ENCODE data around the gene NPAS2. TPM values are rescaled to one million over a fixed set of nuclear protein-coding genes. Genes with fewer than 3 reads are reported as not detected.

NPAS2 gene
- total RNA-seq, 1 experiment from 2014 or later, result 12.3 TPM

- Mint-ChIP-seq H3K36me3 (ENCODE audit: insufficient read depth, unreplicated experiment) (no peaks in the 10 kb centered on the region), H3K27ac (ENCODE audit: low read depth, unreplicated experiment) (no peak overlapping the region), H3K4me3 (ENCODE audit: unreplicated experiment) (no peak overlapping the region), H3K9me3 (ENCODE audit: unreplicated experiment) (no peaks in the 10 kb centered on the region), H3K27me3 (ENCODE audit: insufficient read depth, unreplicated experiment) (no peaks in the 10 kb centered on the region), H3K4me1 (ENCODE audit: insufficient read depth, unreplicated experiment) (peaks cover 39% of the 10 kb centered on the region)
- no peak for DNase-seq (ENCODE audit: unreplicated experiment)
- CTCF ChIA-PET, result no interaction called here
- POLR2A ChIA-PET, result interaction anchor here (1.0 to 1.1 kb wide), 2 partner anchors 27 to 34 kb away, joined by 3 to 4 read pairs; no protein-coding TSS in a partner anchor
- no TSS peak for BruUV-seq (replicated peaks)
- intact Hi-C loops (cut with micrococcal nuclease), result loop anchor here (10.0 kb wide), 1 partner anchor 1270 kb away; no protein-coding TSS in a partner anchor
- no peak for TF ChIP-seq CTCF (IDR thresholded peaks at IDR 0.05; ENCODE audit: unreplicated experiment)
Measured at GRCh38 chr2:100784681-100785080, 35.3 kb upstream of the NPAS2 start.

GRCh38 chr2:100785626-100786296 is 34.2 kb upstream of the NPAS2 start:
- H3K36me3 Mint-ChIP-seq (ENCODE audit: insufficient read depth, unreplicated experiment), result peaks cover 3% of the 10 kb centered on the region
- ChIA-PET CTCF (no interaction called here), POLR2A (interaction anchor here (0.6 to 2.7 kb wide), 10 partner anchors 15 to 217 kb away, joined by 3 to 11 read pairs (median 4); no protein-coding TSS in a partner anchor)
- peak overlapping the region; percentile 21 for H3K27ac Mint-ChIP-seq (ENCODE audit: low read depth, unreplicated experiment)
- TF ChIP-seq CTCF (IDR thresholded peaks at IDR 0.05; ENCODE audit: unreplicated experiment), result no peak
- peak; percentile 57 for DNase-seq (ENCODE audit: unreplicated experiment)
- BruUV-seq (replicated peaks), result no TSS peak
- H3K4me3 Mint-ChIP-seq (ENCODE audit: unreplicated experiment), result peak overlapping the region; percentile 56
- intact Hi-C loops (cut with micrococcal nuclease), result loop anchor here (1.0 to 10.0 kb wide), 3 partner anchors 33 to 1271 kb away; no protein-coding TSS in a partner anchor
- H3K27me3 Mint-ChIP-seq (ENCODE audit: insufficient read depth, unreplicated experiment), result no peaks in the 10 kb centered on the region
- H3K4me1 Mint-ChIP-seq (ENCODE audit: insufficient read depth, unreplicated experiment), result peaks cover 31% of the 10 kb centered on the region
- H3K9me3 Mint-ChIP-seq (ENCODE audit: unreplicated experiment), result no peaks in the 10 kb centered on the region

- no peaks in the 10 kb centered on the region for H3K27me3 Mint-ChIP-seq (ENCODE audit: insufficient read depth, unreplicated experiment)
- H3K36me3 Mint-ChIP-seq (ENCODE audit: insufficient read depth, unreplicated experiment), result peaks cover 6% of the 10 kb centered on the region
- peak; percentile 91 for DNase-seq (ENCODE audit: unreplicated experiment)
- H3K4me3 Mint-ChIP-seq (ENCODE audit: unreplicated experiment), result peak overlapping the region; percentile 56
- H3K9me3 Mint-ChIP-seq (ENCODE audit: unreplicated experiment), result no peaks in the 10 kb centered on the region
- TF ChIP-seq CTCF (IDR thresholded peaks at IDR 0.05; ENCODE audit: unreplicated experiment), result no peak
- CTCF ChIA-PET, result no interaction called here
- POLR2A ChIA-PET, result interaction anchor here (1.0 to 2.7 kb wide), 9 partner anchors 9 to 217 kb away, joined by 3 to 11 read pairs (median 4); no protein-coding TSS in a partner anchor
- intact Hi-C loops (cut with micrococcal nuclease), result loop anchor here (1.0 to 10.0 kb wide), 3 partner anchors 33 to 1271 kb away; no protein-coding TSS in a partner anchor
- H3K4me1 Mint-ChIP-seq (ENCODE audit: insufficient read depth, unreplicated experiment), result peaks cover 29% of the 10 kb centered on the region
- peak overlapping the region; percentile 21 for H3K27ac Mint-ChIP-seq (ENCODE audit: low read depth, unreplicated experiment)
- no TSS peak for BruUV-seq (replicated peaks)
Measured at GRCh38 chr2:100786297-100786658, 33.7 kb upstream of the NPAS2 start.

GRCh38 chr2:100786985-100787384 is 33.0 kb upstream of the NPAS2 start:
- no peak for TF ChIP-seq CTCF (IDR thresholded peaks at IDR 0.05; ENCODE audit: unreplicated experiment)
- BruUV-seq (replicated peaks), result no TSS peak
- DNase-seq (ENCODE audit: unreplicated experiment), result no peak
- Mint-ChIP-seq H3K4me3 (ENCODE audit: unreplicated experiment) (peak overlapping the region; percentile 56), H3K9me3 (ENCODE audit: unreplicated experiment) (no peaks in the 10 kb centered on the region), H3K36me3 (ENCODE audit: insufficient read depth, unreplicated experiment) (peaks cover 6% of the 10 kb centered on the region), H3K27me3 (ENCODE audit: insufficient read depth, unreplicated experiment) (no peaks in the 10 kb centered on the region), H3K4me1 (ENCODE audit: insufficient read depth, unreplicated experiment) (peaks cover 29% of the 10 kb centered on the region), H3K27ac (ENCODE audit: low read depth, unreplicated experiment) (no peak overlapping the region)
- intact Hi-C loops (cut with micrococcal nuclease), result loop anchor here (1.0 to 10.0 kb wide), 3 partner anchors 34 to 1272 kb away; no protein-coding TSS in a partner anchor
- ChIA-PET POLR2A (interaction anchor here (1.0 to 2.7 kb wide), 6 partner anchors 10 to 216 kb away, joined by 3 to 11 read pairs (median 5); no protein-coding TSS in a partner anchor), CTCF (interaction anchor here (0.6 to 0.7 kb wide), 2 partner anchors 174 to 377 kb away, joined by 4 to 6 read pairs; no protein-coding TSS in a partner anchor)

Measured in MCF 10A (cell line).